GM12878 (cell line): ENCODE measurements around the gene KIF2C. TPM values are rescaled to one million over a fixed set of nuclear protein-coding genes. Genes with fewer than 3 reads are reported as not detected.

Experiments used
- ATF7 ChIP-seq: fragments of 450-650 bp; IDR thresholded peaks from 2 replicates; pipeline ENCODE4 v1.6.1; 2016; ENCODE audit warnings: low read depth, mild to moderate bottlenecking
- CHD2 ChIP-seq: IDR thresholded peaks from 2 replicates; pipeline ENCODE4 v1.6.1; 2011; ENCODE audit warnings: low read depth, low read length, improper control_type of control experiment, borderline replicate concordance
- HCFC1 ChIP-seq: fragments of 150-350 bp; IDR thresholded peaks from 2 replicates; pipeline ENCODE4 v1.6.1; 2014; ENCODE audit warnings: low read length
- HDGF ChIP-seq: fragments of 450-650 bp; IDR thresholded peaks from 2 replicates; pipeline ENCODE4 v1.6.1; 2016; ENCODE audit warnings: antibody characterized with exemption
- KDM1A ChIP-seq: fragments of 200-600 bp; sonication (generic); IDR thresholded peaks from 2 replicates; pipeline ENCODE4 v1.6.1; 2016; ENCODE audit warnings: borderline replicate concordance
- MXI1 ChIP-seq: fragments of 150-350 bp; IDR thresholded peaks from 2 replicates; pipeline ENCODE4 v1.6.1; 2011; ENCODE audit warnings: low read depth, mild to moderate bottlenecking, inconsistent platforms, low read length, improper control_type of control experiment
- MYC ChIP-seq: IDR thresholded peaks from 2 replicates; pipeline ENCODE4 v1.6.1; 2011; ENCODE audit warnings: mild to moderate bottlenecking, low read length, moderate library complexity, inconsistent platforms; ENCODE audit not compliant: insufficient read depth, insufficient replicate concordance, insufficient read length, severe bottlenecking
- RCOR1 ChIP-seq: conservative IDR thresholded peaks from 2 replicates; pipeline ENCODE4 v1.6.1; 2012; ENCODE audit warnings: low read depth, low read length, improper control_type of control experiment
- SIX5 ChIP-seq: IDR thresholded peaks from 2 replicates; pipeline ENCODE4 v1.6.1; 2011; ENCODE audit warnings: mild to moderate bottlenecking, low read depth, low read length, moderate library complexity; ENCODE audit not compliant: severe bottlenecking
- SUZ12 ChIP-seq: fragments of 200-600 bp; sonication (generic); IDR thresholded peaks from one replicate; pipeline ENCODE4 v1.6.1; 2018; ENCODE audit warnings: antibody characterized with exemption, mild to moderate bottlenecking; ENCODE audit not compliant: unreplicated experiment
- TAF1 ChIP-seq: IDR thresholded peaks from 2 replicates; pipeline ENCODE4 v1.6.1; 2011; ENCODE audit warnings: mild to moderate bottlenecking, low read depth, low read length, borderline replicate concordance
- TCF3 ChIP-seq: IDR thresholded peaks from 2 replicates; pipeline ENCODE4 v1.6.1; 2012; ENCODE audit warnings: low read depth, mild to moderate bottlenecking, low read length, borderline replicate concordance; ENCODE audit not compliant: insufficient read depth
- polyA plus RNA-seq, 11 experiments: library from polyadenylated mRNA; depleted of rRNA in 4 of 11; unstranded in 6 of 11; stranded (reverse) in 5 of 11; fragments of >200 nt; fragmentation: Nextera tagmentation in 4 of 11; fragmentation: Illumina TruSeq in 1 of 11; extraction: Ambion mirVana in 4 of 11; extraction: Trizol in 1 of 11; gene quantifications; 1 replicate in 1 of 11; 2 replicates in 10 of 11; pipeline versions ENCODE4 v1.2.1 to v1.2.3, GENCODE V29; 2011 to 2016; ENCODE audit warnings: inconsistent platforms in 2 of 11, missing spikeins in 2 of 11, low read depth in 1 of 11
- total RNA-seq, 4 experiments: library from RNA; depleted of rRNA in 3 of 4; stranded (reverse); fragments of >200 nt in 3 of 4; fragmentation: Illumina TruSeq in 1 of 4; extraction: Trizol in 1 of 4; gene quantifications; 2 replicates each; pipeline versions ENCODE4 v1.2.1 to v1.2.3, GENCODE V29; 2013 to 2021
- TF ChIP-seq, protein P1 (sequence below): IDR thresholded peaks from 2 replicates; pipeline ENCODE4 v1.6.1; 2011; ENCODE audit warnings: mild to moderate bottlenecking, low read depth, low read length, moderate library complexity; ENCODE audit not compliant: insufficient replicate concordance
- TF ChIP-seq, protein P2 (sequence below): fragments of 450-650 bp; IDR thresholded peaks from 2 replicates; pipeline ENCODE4 v1.6.1; 2018; ENCODE audit warnings: mild to moderate bottlenecking, low read depth, moderate library complexity; ENCODE audit not compliant: partially characterized antibody
- TF ChIP-seq, protein P3 (sequence below): IDR thresholded peaks from 2 replicates; pipeline ENCODE4 v1.6.1; 2011; ENCODE audit warnings: low read depth, mild to moderate bottlenecking, low read length, moderate library complexity, borderline replicate concordance; ENCODE audit errors: extremely low read depth
- TF ChIP-seq, protein P4 (sequence below): fragments of 450-650 bp; conservative IDR thresholded peaks from 2 replicates; pipeline ENCODE4 v1.6.1; 2017; ENCODE audit warnings: mild to moderate bottlenecking, moderate library complexity
- TF ChIP-seq, protein P5 (sequence below): IDR thresholded peaks from 2 replicates; pipeline ENCODE4 v1.6.1; 2012; ENCODE audit warnings: low read depth, low read length, improper control_type of control experiment
- TF ChIP-seq, protein P6 (sequence below): fragments of 450-650 bp; IDR thresholded peaks from 2 replicates; pipeline ENCODE4 v1.6.1; 2014; ENCODE audit warnings: mild to moderate bottlenecking

KIF2C gene
- total and polyA plus RNA-seq, 10 of the 15 experiments (the other 5 are each of a cell fraction or from before 2014, with no cell fraction given) = 42.3 to 104 (median 83.8) TPM

DNA sequence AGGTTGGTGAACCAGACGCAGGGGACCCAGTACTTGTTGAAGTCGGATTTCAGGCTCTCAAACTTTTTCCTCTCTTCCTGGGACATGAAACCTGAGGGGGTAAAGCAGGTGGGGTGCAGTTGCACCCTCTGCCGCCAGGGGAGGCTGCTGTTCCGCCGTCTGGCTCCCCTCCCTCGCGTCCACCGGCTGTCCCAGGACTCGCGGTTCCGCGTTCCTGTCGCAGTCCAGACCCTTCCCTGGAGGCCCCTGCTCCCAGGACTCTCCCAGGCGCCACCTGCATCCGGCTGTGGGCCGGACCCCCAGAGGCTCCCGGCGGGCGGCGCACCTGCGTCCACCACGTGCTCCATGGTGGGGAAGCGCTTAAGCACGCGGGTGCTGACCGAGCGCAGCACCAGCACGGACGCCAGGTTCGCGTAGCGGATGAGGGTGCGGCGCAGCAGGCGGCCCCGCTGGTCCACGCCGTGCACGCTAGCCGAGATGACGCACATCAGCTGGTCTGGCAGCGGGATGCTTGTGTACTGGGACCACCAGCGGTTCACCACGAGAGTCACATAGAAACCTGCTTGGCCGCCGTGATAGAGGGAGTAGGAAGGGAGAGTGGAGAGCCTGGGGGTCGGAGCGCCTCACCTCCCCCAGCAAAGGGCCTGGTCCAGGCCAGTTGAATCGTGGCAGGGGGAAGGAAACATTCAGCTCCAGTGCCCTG is 46.7 kb downstream of the KIF2C start (continued):
- peak; percentile 9; the same call in 1 of the 2 replicates for TF ChIP-seq CHD2
- TF ChIP-seq, protein P1, sequence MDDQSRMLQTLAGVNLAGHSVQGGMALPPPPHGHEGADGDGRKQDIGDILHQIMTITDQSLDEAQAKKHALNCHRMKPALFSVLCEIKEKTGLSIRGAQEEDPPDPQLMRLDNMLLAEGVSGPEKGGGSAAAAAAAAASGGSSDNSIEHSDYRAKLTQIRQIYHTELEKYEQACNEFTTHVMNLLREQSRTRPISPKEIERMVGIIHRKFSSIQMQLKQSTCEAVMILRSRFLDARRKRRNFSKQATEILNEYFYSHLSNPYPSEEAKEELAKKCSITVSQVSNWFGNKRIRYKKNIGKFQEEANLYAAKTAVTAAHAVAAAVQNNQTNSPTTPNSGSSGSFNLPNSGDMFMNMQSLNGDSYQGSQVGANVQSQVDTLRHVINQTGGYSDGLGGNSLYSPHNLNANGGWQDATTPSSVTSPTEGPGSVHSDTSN = no peak
- TF ChIP-seq ATF7 = no peak
- TF ChIP-seq SIX5 = no peak
- TF ChIP-seq KDM1A = no peak
- peak; percentile 89 for TF ChIP-seq TCF3
- no peak for TF ChIP-seq RCOR1
- TF ChIP-seq SUZ12 = no peak
- peak; percentile 31; the same call in 1 of the 2 replicates for TF ChIP-seq HCFC1
- TF ChIP-seq, protein P2, sequence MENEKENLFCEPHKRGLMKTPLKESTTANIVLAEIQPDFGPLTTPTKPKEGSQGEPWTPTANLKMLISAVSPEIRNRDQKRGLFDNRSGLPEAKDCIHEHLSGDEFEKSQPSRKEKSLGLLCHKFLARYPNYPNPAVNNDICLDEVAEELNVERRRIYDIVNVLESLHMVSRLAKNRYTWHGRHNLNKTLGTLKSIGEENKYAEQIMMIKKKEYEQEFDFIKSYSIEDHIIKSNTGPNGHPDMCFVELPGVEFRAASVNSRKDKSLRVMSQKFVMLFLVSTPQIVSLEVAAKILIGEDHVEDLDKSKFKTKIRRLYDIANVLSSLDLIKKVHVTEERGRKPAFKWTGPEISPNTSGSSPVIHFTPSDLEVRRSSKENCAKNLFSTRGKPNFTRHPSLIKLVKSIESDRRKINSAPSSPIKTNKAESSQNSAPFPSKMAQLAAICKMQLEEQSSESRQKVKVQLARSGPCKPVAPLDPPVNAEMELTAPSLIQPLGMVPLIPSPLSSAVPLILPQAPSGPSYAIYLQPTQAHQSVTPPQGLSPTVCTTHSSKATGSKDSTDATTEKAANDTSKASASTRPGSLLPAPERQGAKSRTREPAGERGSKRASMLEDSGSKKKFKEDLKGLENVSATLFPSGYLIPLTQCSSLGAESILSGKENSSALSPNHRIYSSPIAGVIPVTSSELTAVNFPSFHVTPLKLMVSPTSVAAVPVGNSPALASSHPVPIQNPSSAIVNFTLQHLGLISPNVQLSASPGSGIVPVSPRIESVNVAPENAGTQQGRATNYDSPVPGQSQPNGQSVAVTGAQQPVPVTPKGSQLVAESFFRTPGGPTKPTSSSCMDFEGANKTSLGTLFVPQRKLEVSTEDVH = no peak
- TF ChIP-seq HDGF = peak; percentile 83
- TF ChIP-seq MYC = peak; percentile 90
- TF ChIP-seq, protein P3, sequence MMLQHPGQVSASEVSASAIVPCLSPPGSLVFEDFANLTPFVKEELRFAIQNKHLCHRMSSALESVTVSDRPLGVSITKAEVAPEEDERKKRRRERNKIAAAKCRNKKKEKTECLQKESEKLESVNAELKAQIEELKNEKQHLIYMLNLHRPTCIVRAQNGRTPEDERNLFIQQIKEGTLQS = no peak
- TF ChIP-seq TAF1 = no peak
- TF ChIP-seq MXI1 = peak; percentile 74
- TF ChIP-seq, protein P4, sequence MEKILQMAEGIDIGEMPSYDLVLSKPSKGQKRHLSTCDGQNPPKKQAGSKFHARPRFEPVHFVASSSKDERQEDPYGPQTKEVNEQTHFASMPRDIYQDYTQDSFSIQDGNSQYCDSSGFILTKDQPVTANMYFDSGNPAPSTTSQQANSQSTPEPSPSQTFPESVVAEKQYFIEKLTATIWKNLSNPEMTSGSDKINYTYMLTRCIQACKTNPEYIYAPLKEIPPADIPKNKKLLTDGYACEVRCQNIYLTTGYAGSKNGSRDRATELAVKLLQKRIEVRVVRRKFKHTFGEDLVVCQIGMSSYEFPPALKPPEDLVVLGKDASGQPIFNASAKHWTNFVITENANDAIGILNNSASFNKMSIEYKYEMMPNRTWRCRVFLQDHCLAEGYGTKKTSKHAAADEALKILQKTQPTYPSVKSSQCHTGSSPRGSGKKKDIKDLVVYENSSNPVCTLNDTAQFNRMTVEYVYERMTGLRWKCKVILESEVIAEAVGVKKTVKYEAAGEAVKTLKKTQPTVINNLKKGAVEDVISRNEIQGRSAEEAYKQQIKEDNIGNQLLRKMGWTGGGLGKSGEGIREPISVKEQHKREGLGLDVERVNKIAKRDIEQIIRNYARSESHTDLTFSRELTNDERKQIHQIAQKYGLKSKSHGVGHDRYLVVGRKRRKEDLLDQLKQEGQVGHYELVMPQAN = peak; percentile 61
- TF ChIP-seq, protein P5, sequence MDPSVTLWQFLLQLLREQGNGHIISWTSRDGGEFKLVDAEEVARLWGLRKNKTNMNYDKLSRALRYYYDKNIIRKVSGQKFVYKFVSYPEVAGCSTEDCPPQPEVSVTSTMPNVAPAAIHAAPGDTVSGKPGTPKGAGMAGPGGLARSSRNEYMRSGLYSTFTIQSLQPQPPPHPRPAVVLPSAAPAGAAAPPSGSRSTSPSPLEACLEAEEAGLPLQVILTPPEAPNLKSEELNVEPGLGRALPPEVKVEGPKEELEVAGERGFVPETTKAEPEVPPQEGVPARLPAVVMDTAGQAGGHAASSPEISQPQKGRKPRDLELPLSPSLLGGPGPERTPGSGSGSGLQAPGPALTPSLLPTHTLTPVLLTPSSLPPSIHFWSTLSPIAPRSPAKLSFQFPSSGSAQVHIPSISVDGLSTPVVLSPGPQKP = no peak
- TF ChIP-seq, protein P6, sequence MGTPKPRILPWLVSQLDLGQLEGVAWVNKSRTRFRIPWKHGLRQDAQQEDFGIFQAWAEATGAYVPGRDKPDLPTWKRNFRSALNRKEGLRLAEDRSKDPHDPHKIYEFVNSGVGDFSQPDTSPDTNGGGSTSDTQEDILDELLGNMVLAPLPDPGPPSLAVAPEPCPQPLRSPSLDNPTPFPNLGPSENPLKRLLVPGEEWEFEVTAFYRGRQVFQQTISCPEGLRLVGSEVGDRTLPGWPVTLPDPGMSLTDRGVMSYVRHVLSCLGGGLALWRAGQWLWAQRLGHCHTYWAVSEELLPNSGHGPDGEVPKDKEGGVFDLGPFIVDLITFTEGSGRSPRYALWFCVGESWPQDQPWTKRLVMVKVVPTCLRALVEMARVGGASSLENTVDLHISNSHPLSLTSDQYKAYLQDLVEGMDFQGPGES = no peak
